ENCODE measurements around the gene RPL6.
"Not testable (repeated sequence)": the region's sequence is repeated elsewhere in the genome, so short reads cannot be mapped to it uniquely, and the experiment has no call there.

The RPL6 gene

DNA sequence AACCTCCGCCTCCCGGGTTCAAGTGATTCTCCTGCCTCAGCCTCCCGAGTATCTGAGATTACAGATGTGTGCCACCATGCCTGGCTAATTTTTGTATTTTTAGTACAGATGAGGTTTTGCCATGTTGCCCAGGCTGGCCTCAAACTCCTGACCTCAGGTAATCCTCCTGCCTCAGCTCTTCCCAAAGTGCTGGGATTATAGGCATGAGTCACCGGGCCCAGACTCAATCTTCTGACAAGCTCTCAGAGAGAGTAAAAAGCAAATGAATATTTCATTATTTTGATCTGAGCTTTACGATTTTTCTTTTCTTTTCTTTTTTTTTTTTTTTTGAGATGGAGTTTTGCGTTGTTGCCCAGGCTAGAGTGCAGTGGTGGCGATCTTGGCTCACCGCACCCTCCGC, 31.2 kb upstream of the RPL6 start:
- not testable (repeated sequence) for DNase-seq (ENCODE audit: low read depth, low spot score); H3K36me3 ChIP-seq (ENCODE audit: control insufficient read depth, insufficient read depth, low read length); H3K27me3 ChIP-seq (ENCODE audit: control insufficient read depth, insufficient read depth, low read length); H3K4me3 ChIP-seq (ENCODE audit: low read length); H3K27ac ChIP-seq (ENCODE audit: low read length); H3K9me3 ChIP-seq (ENCODE audit: control insufficient read depth, insufficient read depth, low read length); H3K4me1 ChIP-seq (ENCODE audit: control insufficient read depth, insufficient read depth, low read length)
- no CpG with 5 or more reads among the region's 9 CpGs for WGBS (ENCODE audit: insufficient coverage, insufficient read length)

DNA sequence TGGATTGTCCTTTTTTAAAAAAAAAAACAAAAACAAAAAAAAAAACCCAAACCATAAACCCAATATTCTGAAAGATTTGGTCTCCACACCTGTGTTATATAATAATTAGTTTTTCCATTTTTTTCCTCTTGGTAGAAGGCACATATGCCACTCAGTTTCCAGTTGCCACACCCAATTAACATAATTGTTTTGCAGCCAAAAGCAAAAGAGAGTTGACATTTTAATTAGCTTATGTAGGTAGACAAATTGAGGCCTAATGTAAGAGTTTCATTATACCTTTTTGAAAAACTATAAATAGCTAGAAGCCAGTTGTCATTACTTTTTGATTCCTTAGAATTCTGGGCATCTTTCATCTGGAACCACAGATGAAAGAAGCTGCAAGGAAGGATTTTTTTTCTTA, 30.4 kb upstream of the RPL6 start:
- no peak for DNase-seq (ENCODE audit: low read depth, low spot score)
- H3K36me3 ChIP-seq (ENCODE audit: control insufficient read depth, insufficient read depth, low read length), result no peaks in the 10 kb centered on the region
- no peaks in the 10 kb centered on the region for H3K4me1 ChIP-seq (ENCODE audit: control insufficient read depth, insufficient read depth, low read length)
- no peak overlapping the region for H3K27ac ChIP-seq (ENCODE audit: low read length)
- H3K27me3 ChIP-seq (ENCODE audit: control insufficient read depth, insufficient read depth, low read length), result no peaks in the 10 kb centered on the region
- H3K9me3 ChIP-seq (ENCODE audit: control insufficient read depth, insufficient read depth, low read length), result no peaks in the 10 kb centered on the region
- no peak overlapping the region for H3K4me3 ChIP-seq (ENCODE audit: low read length)

DNA sequence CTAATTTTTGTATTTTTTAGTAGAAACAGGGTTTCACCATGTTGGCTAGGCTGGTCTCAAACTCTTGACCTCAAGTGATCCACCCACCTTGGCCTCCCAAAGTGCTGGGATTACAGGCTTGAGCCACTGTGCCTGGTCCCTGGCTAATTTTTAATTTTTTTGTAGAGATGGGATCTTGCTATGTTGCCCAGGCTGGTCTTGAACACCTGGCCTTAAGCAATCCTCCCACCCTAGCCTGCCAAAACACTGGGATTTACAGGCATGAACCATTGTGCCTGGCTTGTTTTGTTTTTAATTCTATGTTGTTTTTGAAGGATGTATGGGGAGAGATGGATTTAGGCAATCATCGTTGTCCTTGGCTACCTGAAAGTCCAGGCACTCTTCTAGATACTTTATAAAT, 29.2 kb upstream of the RPL6 start:
- not testable (repeated sequence) for H3K4me3 ChIP-seq (ENCODE audit: low read length)
- no CpG with 5 or more reads among the region's 1 CpG for WGBS (ENCODE audit: insufficient coverage, insufficient read length)

DNA sequence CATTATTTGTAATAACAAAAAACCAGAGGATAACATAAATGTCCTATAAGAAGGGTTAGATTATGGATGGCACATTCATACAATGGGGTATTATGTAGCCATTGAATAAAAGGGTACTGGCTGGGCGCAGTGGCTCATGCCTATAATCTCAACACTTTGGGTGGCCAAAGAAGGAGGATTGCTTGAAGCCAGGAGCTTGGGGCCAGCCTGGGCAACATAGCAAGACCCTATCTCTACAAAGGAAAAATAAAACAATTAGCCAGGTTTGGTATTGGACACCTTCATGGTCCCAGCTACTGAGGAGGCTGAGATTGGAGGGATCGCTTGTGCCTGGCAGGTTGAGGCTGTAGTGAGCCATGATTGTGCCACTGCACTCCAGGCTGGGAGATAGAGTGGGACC, 24.1 kb upstream of the RPL6 start:
- WGBS (ENCODE audit: insufficient coverage, insufficient read length), result no CpG with 5 or more reads among the region's 2 CpGs
- H3K4me1 ChIP-seq (ENCODE audit: control insufficient read depth, insufficient read depth, low read length), result no peaks in the 10 kb centered on the region
- H3K4me3 ChIP-seq (ENCODE audit: low read length), result no peak overlapping the region
- no peaks in the 10 kb centered on the region; the same call in 1 of the 2 replicates for H3K36me3 ChIP-seq (ENCODE audit: control insufficient read depth, insufficient read depth, low read length)
- H3K27me3 ChIP-seq (ENCODE audit: control insufficient read depth, insufficient read depth, low read length), result no peaks in the 10 kb centered on the region
- H3K9me3 ChIP-seq (ENCODE audit: control insufficient read depth, insufficient read depth, low read length), result no peaks in the 10 kb centered on the region
- no peak overlapping the region for H3K27ac ChIP-seq (ENCODE audit: low read length)
- DNase-seq (ENCODE audit: low read depth, low spot score), result no peak

More for the DNA sequence above, 29.2 kb upstream of the RPL6 start:
- H3K9me3 ChIP-seq (ENCODE audit: control insufficient read depth, insufficient read depth, low read length); H3K27ac ChIP-seq (ENCODE audit: low read length); H3K4me1 ChIP-seq (ENCODE audit: control insufficient read depth, insufficient read depth, low read length); H3K27me3 ChIP-seq (ENCODE audit: control insufficient read depth, insufficient read depth, low read length); H3K36me3 ChIP-seq (ENCODE audit: control insufficient read depth, insufficient read depth, low read length); DNase-seq (ENCODE audit: low read depth, low spot score): not testable (repeated sequence)

DNA sequence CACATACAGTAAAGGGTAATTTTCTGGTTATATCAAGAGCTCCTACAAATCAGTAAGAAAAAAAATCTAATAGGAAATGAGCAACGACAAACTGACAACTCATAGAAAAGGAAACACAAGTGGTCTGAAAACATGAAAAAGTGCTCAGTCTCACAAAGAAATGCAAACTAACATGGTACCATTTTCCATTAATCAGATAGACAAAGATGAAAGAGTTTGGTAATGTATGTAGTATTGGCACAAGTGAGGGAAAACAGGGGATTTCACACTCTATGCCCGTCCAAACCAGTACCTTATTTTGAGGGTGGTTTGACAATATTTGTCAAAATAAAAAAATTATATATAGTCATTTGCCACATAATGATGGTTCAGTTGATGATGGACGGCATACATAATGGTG, 22.6 kb upstream of the RPL6 start:
- no peaks in the 10 kb centered on the region for H3K27me3 ChIP-seq (ENCODE audit: control insufficient read depth, insufficient read depth, low read length)
- no peaks in the 10 kb centered on the region; the same call in 1 of the 2 replicates for H3K36me3 ChIP-seq (ENCODE audit: control insufficient read depth, insufficient read depth, low read length)
- no peak overlapping the region for H3K27ac ChIP-seq (ENCODE audit: low read length)
- no CpG with 5 or more reads among the region's 3 CpGs for WGBS (ENCODE audit: insufficient coverage, insufficient read length)
- no peaks in the 10 kb centered on the region for H3K4me1 ChIP-seq (ENCODE audit: control insufficient read depth, insufficient read depth, low read length)
- H3K4me3 ChIP-seq (ENCODE audit: low read length), result no peak overlapping the region
- no peak for DNase-seq (ENCODE audit: low read depth, low spot score)
- no peaks in the 10 kb centered on the region for H3K9me3 ChIP-seq (ENCODE audit: control insufficient read depth, insufficient read depth, low read length)

DNA sequence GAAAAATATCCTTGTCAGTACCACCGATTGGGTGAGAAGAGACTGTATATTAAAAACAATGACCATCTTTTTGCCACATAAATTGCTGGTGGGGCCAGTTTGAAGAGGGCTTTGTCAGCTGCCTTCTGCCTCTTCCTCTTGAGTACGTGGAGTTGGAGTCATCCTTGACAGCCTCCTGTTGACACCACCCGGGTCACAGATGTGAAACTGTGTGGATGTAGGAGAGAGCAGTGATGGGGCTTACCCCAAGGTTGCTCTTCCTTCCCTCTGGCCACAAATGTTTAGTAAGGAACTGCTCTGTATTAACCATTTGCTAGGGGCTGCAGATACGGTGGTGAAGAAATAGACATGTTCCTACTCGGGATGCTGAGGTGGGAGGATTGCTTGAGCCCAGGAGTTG, 21.5 kb upstream of the RPL6 start:
- Histone ChIP-seq H3K36me3 (ENCODE audit: control insufficient read depth, insufficient read depth, low read length) (no peaks in the 10 kb centered on the region; the same call in 1 of the 2 replicates), H3K27ac (ENCODE audit: low read length) (no peak overlapping the region), H3K27me3 (ENCODE audit: control insufficient read depth, insufficient read depth, low read length) (no peaks in the 10 kb centered on the region), H3K4me3 (ENCODE audit: low read length) (no peak overlapping the region), H3K4me1 (ENCODE audit: control insufficient read depth, insufficient read depth, low read length) (no peaks in the 10 kb centered on the region), H3K9me3 (ENCODE audit: control insufficient read depth, insufficient read depth, low read length) (no peaks in the 10 kb centered on the region)
- DNase-seq (ENCODE audit: low read depth, low spot score), result no peak
- WGBS (ENCODE audit: insufficient coverage, insufficient read length), result no CpG with 5 or more reads among the region's 5 CpGs

DNA sequence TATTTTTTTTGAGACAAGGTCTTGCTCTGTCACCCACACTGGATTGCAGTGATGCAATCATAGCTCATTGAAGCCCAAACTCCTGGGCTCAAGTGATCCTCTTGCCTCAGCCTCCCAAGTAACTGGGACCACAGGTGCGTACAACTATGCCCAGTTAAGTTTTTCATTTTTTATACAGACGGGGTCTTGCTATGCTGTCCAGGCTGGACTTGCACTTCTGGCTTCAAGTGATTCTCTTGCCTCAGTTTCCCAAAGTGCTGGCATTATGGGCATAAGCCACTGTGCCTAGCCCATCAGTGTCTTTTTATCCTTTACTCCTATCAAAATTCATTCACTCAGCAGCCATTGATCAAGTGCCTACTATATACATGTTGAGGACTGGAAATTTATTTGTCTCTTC, 18.4 kb upstream of the RPL6 start:
- Histone ChIP-seq H3K4me3 (ENCODE audit: low read length) (no peak overlapping the region), H3K27me3 (ENCODE audit: control insufficient read depth, insufficient read depth, low read length) (no peaks in the 10 kb centered on the region), H3K36me3 (ENCODE audit: control insufficient read depth, insufficient read depth, low read length) (no peaks in the 10 kb centered on the region; the same call in 1 of the 2 replicates), H3K9me3 (ENCODE audit: control insufficient read depth, insufficient read depth, low read length) (no peaks in the 10 kb centered on the region), H3K4me1 (ENCODE audit: control insufficient read depth, insufficient read depth, low read length) (no peaks in the 10 kb centered on the region), H3K27ac (ENCODE audit: low read length) (no peak overlapping the region)
- no CpG with 5 or more reads among the region's 2 CpGs for WGBS (ENCODE audit: insufficient coverage, insufficient read length)
- DNase-seq (ENCODE audit: low read depth, low spot score), result no peak

DNA sequence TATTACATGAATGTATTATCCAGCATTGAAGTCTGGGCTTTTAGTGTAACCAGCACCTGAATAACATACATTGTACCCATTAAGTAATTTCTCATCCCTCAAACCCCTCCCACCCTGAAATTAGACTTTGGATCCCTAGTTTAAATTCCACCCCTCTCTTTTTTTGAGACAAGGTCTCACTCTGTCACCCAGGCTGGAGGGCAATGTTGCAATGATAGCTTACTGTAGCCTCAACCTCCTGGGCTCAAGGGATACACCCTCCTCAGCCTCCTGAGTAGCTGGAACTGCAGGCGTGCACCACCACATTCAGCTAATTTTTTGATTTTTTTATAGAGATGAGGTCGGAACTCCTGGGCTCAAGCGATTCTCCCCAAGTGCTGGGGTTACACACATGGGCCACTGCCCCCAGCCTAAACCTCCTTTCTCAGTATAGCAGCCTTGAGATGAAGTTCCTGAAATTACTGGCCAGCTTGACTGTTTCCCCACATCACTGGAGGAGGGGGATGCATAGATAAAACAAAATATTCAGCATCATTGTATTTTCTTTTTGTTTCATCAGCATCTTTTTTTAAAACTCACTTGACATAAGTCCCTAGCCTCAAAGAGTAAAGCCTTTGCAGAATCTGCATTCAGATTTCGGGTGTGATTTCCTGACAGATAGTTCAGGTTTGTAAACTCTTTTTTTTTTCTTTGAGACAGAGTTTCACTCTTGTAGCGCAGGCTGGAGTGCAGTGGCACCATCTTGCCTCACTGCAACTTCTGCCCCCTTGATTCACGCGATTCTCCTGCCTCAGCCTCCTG, 16.4 kb upstream of the RPL6 start:
- Histone ChIP-seq H3K27me3 (ENCODE audit: control insufficient read depth, insufficient read depth, low read length) (no peaks in the 10 kb centered on the region), H3K9me3 (ENCODE audit: control insufficient read depth, insufficient read depth, low read length) (no peaks in the 10 kb centered on the region), H3K27ac (ENCODE audit: low read length) (no peak overlapping the region), H3K36me3 (ENCODE audit: control insufficient read depth, insufficient read depth, low read length) (no peaks in the 10 kb centered on the region), H3K4me1 (ENCODE audit: control insufficient read depth, insufficient read depth, low read length) (no peaks in the 10 kb centered on the region), H3K4me3 (ENCODE audit: low read length) (no peak overlapping the region)
- no peak for DNase-seq (ENCODE audit: low read depth, low spot score)
- no CpG with 5 or more reads among the region's 7 CpGs for WGBS (ENCODE audit: insufficient coverage, insufficient read length)

DNA sequence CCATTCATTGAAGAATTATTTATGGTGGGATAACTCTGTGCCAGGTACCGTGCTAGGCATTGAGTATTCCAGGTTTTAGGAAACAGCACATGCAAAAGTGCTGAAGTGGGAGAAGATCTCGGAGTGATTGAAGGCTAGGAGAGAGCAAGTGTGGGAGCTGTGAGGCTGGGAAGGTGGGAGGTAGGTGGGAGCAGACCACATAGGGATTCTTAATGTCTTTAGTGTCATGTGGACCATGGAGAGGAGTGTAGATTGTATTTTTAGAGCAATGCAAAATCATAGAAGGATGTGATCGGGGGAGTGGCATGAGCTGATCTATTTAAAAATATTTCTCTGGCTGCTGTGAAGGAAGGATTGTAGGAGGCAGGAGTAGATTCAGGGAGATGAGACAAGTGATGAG, 14.7 kb upstream of the RPL6 start:
- H3K36me3 ChIP-seq (ENCODE audit: control insufficient read depth, insufficient read depth, low read length), result no peaks in the 10 kb centered on the region

DNA sequence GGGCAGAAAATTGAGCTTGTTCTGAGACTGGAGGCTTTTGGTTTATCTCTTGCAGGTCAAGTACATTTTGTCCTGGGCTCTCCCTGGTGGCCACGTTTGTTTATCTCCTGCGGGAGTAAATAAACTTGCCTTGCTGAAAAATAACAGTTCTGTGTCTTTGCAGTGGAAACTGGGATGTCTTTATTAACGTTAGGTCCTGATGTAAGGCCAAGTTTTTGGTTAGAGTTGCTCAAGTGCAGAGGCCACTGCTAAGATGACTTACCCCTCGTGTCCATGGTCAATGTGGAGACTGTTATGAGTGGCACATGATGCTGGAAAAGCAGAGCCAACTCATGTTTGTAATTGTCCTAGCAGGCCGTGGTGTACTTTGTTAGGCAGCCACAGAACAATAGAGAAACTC, 13.1 kb upstream of the RPL6 start:
- no peaks in the 10 kb centered on the region for H3K9me3 ChIP-seq (ENCODE audit: control insufficient read depth, insufficient read depth, low read length)
- H3K4me3 ChIP-seq (ENCODE audit: low read length), result no peak overlapping the region
- WGBS (ENCODE audit: insufficient coverage, insufficient read length), result no CpG with 5 or more reads among the region's 5 CpGs
- H3K36me3 ChIP-seq (ENCODE audit: control insufficient read depth, insufficient read depth, low read length), result no peaks in the 10 kb centered on the region
- H3K27ac ChIP-seq (ENCODE audit: low read length), result no peak overlapping the region
- DNase-seq (ENCODE audit: low read depth, low spot score), result no peak
- no peaks in the 10 kb centered on the region for H3K27me3 ChIP-seq (ENCODE audit: control insufficient read depth, insufficient read depth, low read length)
- H3K4me1 ChIP-seq (ENCODE audit: control insufficient read depth, insufficient read depth, low read length), result no peaks in the 10 kb centered on the region

More for the DNA sequence above, 14.7 kb upstream of the RPL6 start:
- Histone ChIP-seq H3K4me3 (ENCODE audit: low read length) (no peak overlapping the region), H3K4me1 (ENCODE audit: control insufficient read depth, insufficient read depth, low read length) (no peaks in the 10 kb centered on the region), H3K9me3 (ENCODE audit: control insufficient read depth, insufficient read depth, low read length) (no peaks in the 10 kb centered on the region), H3K27me3 (ENCODE audit: control insufficient read depth, insufficient read depth, low read length) (no peaks in the 10 kb centered on the region), H3K27ac (ENCODE audit: low read length) (no peak overlapping the region)
- no CpG with 5 or more reads among the region's 3 CpGs for WGBS (ENCODE audit: insufficient coverage, insufficient read length)
- no peak for DNase-seq (ENCODE audit: low read depth, low spot score)

DNA sequence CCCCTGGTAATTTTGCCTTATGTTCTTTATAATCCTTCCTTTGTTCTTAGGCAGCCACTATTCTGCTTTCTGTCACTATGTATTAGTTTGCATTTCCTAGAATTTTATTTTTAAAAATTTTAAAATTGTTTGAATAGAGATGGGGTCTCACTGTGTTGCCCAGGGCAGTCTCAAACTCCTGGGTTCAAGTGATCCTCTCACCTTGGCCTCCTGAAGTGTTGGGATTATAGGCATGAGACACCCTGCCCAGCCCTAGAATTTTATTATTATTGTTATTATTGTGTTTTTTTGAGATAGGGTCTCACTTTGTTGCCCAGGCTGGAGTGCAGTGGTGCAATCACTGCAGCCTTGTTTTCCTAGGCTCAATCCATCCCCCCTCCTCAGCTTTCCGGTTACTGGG, 12.0 kb upstream of the RPL6 start:
- no peaks in the 10 kb centered on the region for H3K9me3 ChIP-seq (ENCODE audit: control insufficient read depth, insufficient read depth, low read length)
- no peak for DNase-seq (ENCODE audit: low read depth, low spot score)
- H3K36me3 ChIP-seq (ENCODE audit: control insufficient read depth, insufficient read depth, low read length), result no peaks in the 10 kb centered on the region
- H3K4me1 ChIP-seq (ENCODE audit: control insufficient read depth, insufficient read depth, low read length), result no peaks in the 10 kb centered on the region
- H3K27me3 ChIP-seq (ENCODE audit: control insufficient read depth, insufficient read depth, low read length), result no peaks in the 10 kb centered on the region
- no peak overlapping the region for H3K4me3 ChIP-seq (ENCODE audit: low read length)
- no peak overlapping the region for H3K27ac ChIP-seq (ENCODE audit: low read length)
- WGBS (ENCODE audit: insufficient coverage, insufficient read length), result no CpG with 5 or more reads among the region's 1 CpG

All from iPS DF 6.9 (cell line).